PFSK-1 (cell line): ENCODE results near the gene TMEM266.

Source experiments
- REST ChIP-seq, 2 experiments: IDR thresholded peaks; 2 replicates each; pipeline versions ENCODE4 v1.6.1 to v1.8.0; 2011 to 2012; ENCODE audit warnings: low read depth in 2 of 2, low read length in 2 of 2, control low read depth in 1 of 2, inconsistent platforms in 1 of 2, mild to moderate bottlenecking in 1 of 2, moderate library complexity in 1 of 2; ENCODE audit not compliant: insufficient read depth in 1 of 2
- TAF1 ChIP-seq: IDR thresholded peaks from 2 replicates; pipeline ENCODE4 v1.6.1; 2012; ENCODE audit warnings: low read length, control low read depth, borderline replicate concordance; ENCODE audit not compliant: insufficient read depth

DNA sequence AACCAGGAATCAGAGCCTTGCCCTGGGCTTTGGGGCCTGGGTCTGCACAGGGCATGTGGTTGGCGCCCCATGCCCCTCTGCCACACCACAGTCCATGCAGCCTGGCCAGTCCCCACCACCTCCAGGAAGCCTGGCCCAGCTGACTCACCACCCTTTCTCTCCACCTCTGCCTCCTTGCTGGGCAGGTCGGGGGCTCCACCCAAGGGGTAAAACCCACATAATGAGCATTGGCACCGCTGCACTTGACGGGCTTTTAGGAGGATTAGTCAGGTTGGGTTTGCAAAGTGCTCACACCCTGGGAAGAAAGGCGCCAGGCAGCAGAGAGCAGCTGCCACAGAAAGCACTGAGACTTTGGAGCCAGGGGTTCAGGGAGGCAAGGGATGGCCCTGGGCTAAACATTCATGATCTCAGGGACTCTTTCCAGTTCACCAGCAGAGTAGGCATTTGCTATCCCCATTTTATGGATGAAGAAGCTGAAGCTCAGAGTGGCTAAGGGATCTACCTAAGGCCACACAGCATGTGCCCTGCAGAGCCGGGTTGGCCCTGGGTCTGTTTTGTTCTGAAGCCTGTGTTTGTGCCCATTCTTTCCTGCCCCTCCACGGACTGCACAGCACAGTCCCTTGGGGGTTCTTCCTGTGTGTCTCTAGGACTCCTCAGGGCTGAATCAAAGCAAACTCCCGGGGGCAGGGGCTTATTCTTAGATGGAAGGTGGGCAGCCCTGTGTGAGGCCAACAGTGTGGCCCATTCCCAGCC lies 138.1 kb downstream of the TMEM266 start:
- TF ChIP-seq REST (IDR thresholded peaks at IDR 0.05; ENCODE audit: insufficient read depth in 1 of 2, low read depth in 2 of 2, low read length in 2 of 2) (no peak), TAF1 (no peak)
